Esophagus (tissue), 2 donors: ENCODE measurements around the gene MAOA. TPM values are rescaled to one million over a fixed set of nuclear protein-coding genes. Genes with fewer than 3 reads are reported as not detected.
A peak's percentile ranks its signal among the peaks of the same experiment; 100 is the strongest.

ENCODE experiments used
- H3K27ac ChIP-seq, 2 donors: one replicate each; pipeline ENCODE4 v1.5.1; 2013; ENCODE audit warnings: low read depth in 2 of 2, mild to moderate bottlenecking in 2 of 2, inconsistent platforms in 1 of 2, low read length in 1 of 2, moderate library complexity in 1 of 2
- H3K27me3 ChIP-seq, 2 donors: one replicate each; pipeline ENCODE4 v1.6.1; 2013; ENCODE audit warnings: low read length in 2 of 2, control low read depth in 1 of 2, mild to moderate bottlenecking in 1 of 2; ENCODE audit not compliant: insufficient read depth in 2 of 2, control insufficient read depth in 1 of 2
- H3K36me3 ChIP-seq, 2 donors: one replicate each; pipeline ENCODE4 v1.6.1; 2013; ENCODE audit warnings: low read length in 1 of 2; ENCODE audit not compliant: control insufficient read depth in 2 of 2, insufficient read depth in 2 of 2
- H3K4me1 ChIP-seq, 2 donors: one replicate each; pipeline ENCODE4 v1.6.1; 2013; ENCODE audit warnings: low read length in 1 of 2; ENCODE audit not compliant: control insufficient read depth in 2 of 2, insufficient read depth in 2 of 2
- H3K4me3 ChIP-seq, 2 donors: one replicate each; pipeline ENCODE4 v1.5.1; 2013; ENCODE audit warnings: low read length in 2 of 2, mild to moderate bottlenecking in 2 of 2, low read depth in 1 of 2, moderate library complexity in 1 of 2
- H3K9me3 ChIP-seq, 2 donors: one replicate each; pipeline ENCODE4 v1.6.1; 2013; ENCODE audit warnings: mild to moderate bottlenecking in 2 of 2, low read depth in 1 of 2, low read length in 1 of 2, moderate library complexity in 1 of 2; ENCODE audit not compliant: control insufficient read depth in 2 of 2, insufficient read depth in 1 of 2
- WGBS, 2 donors: extraction: QIAGEN DNeasy Blood & Tissue Kit; methylation state at CpG; one replicate each; pipeline ENCODE4 v1.1.7; 2013; 5-methylcytosine and 5-hydroxymethylcytosine counted together
- polyA plus RNA-seq, 2 donors: library from polyadenylated mRNA; stranded (reverse); fragments of 200-250 nt; gene quantifications; one replicate each; pipeline ENCODE4 v1.2.3, GENCODE V29; 2013
- donor health status: healthy with polysubstance abuse.
- donor health status: Bipolar disorder and iron deficiency.

MAOA gene
- polyA plus RNA-seq, 2 donors, result 22.9 to 43.9 TPM

DNA sequence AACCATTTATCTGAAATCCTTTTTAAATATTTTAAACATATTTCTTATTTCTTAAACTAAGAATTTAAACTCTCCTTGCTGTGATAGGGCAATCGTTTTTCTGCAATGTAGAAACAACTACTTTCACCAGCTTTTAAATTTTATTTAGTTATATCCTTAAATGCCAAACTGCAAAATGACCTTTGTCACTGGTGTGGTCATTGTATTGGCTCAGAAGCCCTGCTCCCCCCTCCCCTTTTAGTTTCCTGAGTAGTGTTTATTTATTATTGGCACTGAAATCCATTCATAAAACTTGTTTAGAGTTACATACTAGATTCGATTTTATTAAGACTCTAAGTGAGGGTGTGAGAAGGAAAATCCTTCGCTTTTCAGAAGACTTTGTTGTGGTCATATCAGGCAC is 23.0 kb downstream of the MAOA start:
- H3K9me3 ChIP-seq, result no peaks in the 10 kb centered on the region
- no peaks in the 10 kb centered on the region for H3K27me3 ChIP-seq
- H3K4me1 ChIP-seq, result no peaks in the 10 kb centered on the region
- WGBS, 2 donors, result 40 to 46% methylated on average over 3 of the region's 3 CpGs
- no peak overlapping the region for H3K27ac ChIP-seq
- H3K36me3 ChIP-seq, result no peaks in the 10 kb centered on the region
- no peak overlapping the region for H3K4me3 ChIP-seq

DNA sequence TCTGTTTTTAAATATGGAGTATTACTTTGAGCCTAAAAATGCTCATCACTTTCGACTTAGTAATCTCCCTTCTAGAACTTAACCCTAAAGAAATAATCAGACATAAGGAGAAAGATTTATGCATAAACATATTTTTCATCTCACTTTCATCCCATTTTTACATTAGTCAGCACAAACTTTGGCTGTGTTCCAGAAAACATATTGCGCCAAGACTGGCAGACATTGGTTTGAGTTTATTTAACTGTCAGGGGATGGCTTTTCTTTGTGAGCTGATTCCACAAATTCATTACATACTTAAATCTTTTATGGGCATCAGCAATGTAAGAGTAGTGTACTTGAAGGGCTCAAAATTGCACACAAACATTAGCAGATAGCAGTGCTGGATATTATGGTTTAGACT is 23.7 kb downstream of the MAOA start:
- Histone ChIP-seq H3K9me3 (no peaks in the 10 kb centered on the region), H3K4me1 (no peaks in the 10 kb centered on the region), H3K27ac (no peak overlapping the region), H3K4me3 (no peak overlapping the region), H3K36me3 (no peaks in the 10 kb centered on the region), H3K27me3 (no peaks in the 10 kb centered on the region)
- 23 to 42% methylated on average over 2 of the region's 2 CpGs for WGBS, 2 donors

DNA sequence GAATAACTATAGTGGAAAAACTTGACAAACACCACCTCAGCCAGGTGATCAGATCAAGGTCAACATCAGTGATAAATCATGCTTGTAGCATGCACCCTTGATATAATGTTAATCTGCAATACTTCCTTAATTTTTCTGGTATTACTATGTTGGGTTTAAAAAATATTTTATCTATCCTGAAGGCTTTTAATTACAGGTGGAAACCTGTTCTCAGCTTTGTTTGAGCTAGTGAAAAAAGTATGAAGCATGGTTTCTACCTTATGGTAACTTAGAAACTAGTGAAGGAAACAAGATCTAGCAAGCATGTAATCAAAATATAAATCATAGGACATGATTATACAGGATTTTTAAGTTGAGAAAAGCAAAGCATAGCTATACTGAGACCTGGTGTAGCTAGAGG is 26.6 kb downstream of the MAOA start:
- Histone ChIP-seq H3K4me3 (no peak overlapping the region), H3K27ac (no peak overlapping the region), H3K4me1 (no peaks in the 10 kb centered on the region), H3K9me3 (no peaks in the 10 kb centered on the region), H3K36me3 (no peaks in the 10 kb centered on the region), H3K27me3 (peaks cover 0 to 5% of the 10 kb centered on the region in 2 donors)

DNA sequence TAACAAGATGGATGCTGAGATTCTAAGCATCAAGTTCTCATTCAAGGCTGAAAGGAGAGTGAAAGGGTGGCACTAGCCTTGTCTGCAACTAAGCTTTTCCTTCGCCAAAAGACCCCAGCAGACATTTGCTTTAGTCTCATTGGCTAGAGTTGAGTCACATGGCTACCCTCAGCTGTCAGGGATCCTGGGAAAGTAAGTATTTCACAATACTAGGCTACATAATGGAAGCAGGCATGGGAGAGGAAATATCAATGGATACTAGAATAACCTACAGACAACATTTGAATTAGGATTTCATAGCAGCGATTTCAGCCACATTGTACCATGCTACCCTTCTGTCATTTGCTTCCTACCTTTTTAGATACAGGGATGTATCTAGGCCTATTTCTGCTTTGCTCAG is 29.1 kb downstream of the MAOA start:
- Histone ChIP-seq H3K27me3 (peaks cover 0 to 5% of the 10 kb centered on the region in 2 donors), H3K27ac (no peak overlapping the region), H3K4me3 (no peak overlapping the region), H3K4me1 (no peaks in the 10 kb centered on the region), H3K36me3 (no peaks in the 10 kb centered on the region), H3K9me3 (no peaks in the 10 kb centered on the region)
- WGBS, 2 donors, result 94% methylated on average over 2 of the region's 2 CpGs

DNA sequence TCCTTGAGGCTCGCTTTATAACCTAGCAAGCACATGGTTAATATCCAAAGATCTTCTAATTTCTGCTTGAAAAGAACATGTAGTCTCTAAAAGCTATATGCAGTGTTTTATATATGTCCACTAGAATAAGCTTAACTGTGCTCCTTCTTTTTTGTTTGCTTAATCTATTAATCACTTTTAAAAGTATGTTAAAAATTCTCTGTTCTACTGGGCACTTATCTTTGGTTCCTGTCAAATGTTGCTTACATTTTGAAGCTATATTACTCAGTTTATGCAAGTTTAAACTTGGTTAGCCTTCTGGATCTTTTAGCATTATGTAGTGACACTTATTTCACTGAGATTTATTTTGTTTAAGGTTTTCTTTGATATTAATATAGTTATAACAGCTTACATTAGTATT is 32.5 kb downstream of the MAOA start:
- peaks cover 0 to 1% of the 10 kb centered on the region in 2 donors for H3K4me1 ChIP-seq
- no peaks in the 10 kb centered on the region for H3K9me3 ChIP-seq
- H3K27me3 ChIP-seq, result peaks cover 0 to 5% of the 10 kb centered on the region in 2 donors
- H3K27ac ChIP-seq, result no peak overlapping the region
- H3K36me3 ChIP-seq, result no peaks in the 10 kb centered on the region
- 68 to 93% methylated on average over 1 of the region's 1 CpG for WGBS, 2 donors
- no peak overlapping the region for H3K4me3 ChIP-seq

DNA sequence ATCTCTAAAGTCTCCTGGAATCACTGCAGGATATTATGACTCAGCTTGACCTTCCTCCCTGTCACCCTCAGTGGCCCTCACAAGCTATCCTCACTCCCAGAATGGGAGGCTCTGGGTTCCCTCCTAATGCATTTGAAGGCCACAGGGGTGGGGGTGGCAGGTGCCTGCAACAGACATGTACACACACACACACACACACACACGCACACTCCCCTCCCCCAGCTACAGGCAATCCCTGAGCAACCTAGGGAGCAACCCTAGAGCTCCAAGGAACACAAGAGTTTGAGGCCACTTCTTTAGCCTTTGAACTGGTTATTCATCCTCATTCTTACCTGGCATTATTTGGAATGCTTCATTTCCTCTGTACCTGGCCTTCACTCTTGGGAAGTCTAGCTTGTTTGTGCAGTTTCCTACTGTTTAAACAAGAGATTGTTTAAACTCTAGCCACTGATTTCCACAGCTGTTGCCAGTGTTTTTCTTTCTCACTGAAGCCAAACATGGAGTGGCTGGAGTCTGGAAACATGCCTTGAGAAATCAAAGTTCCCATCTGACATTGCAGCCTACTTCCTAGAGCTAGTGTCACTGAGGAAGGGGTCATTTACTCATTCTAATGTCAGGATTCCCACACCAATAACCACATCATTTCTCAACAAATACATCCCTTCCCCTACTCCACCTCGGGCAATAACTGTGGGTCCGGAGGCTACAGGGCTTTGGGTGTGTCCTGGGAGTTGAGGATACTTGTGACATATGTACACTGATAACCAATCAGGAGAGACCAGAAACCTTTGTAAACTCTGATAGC is 37.7 kb downstream of the MAOA start:
- Histone ChIP-seq H3K4me3 (no peak overlapping the region), H3K36me3 (no peaks in the 10 kb centered on the region), H3K27ac (peak overlapping the region in 1 of 2 donors; percentile 8), H3K9me3 (no peaks in the 10 kb centered on the region), H3K4me1 (peaks cover 0 to 2% of the 10 kb centered on the region in 2 donors), H3K27me3 (no peaks in the 10 kb centered on the region)
- 33 to 51% methylated on average over 3 of the region's 3 CpGs for WGBS, 2 donors

DNA sequence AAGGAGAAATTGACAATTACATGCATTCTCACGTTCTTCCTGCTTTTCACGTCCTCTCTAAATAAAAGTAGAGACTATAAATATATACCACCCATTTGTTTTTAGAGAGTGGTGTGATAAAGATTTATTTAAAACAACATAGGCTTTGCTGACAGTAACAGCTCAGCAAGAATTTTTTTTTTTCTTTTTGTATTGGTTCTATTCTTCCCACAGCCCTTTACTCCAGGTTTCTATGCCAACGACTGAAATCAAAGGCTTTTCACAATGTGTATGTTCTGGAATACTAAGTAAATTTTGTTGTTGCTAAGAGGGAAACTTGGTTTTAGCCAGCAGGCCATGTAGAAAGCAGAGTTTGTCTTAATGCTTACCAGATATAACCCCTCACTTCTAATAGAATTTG is 43.4 kb downstream of the MAOA start:
- no peak overlapping the region for H3K4me3 ChIP-seq
- peaks cover 0 to 7% of the 10 kb centered on the region in 2 donors for H3K27me3 ChIP-seq
- no peaks in the 10 kb centered on the region for H3K36me3 ChIP-seq
- H3K27ac ChIP-seq, result no peak overlapping the region
- H3K4me1 ChIP-seq, result peaks cover 0 to 2% of the 10 kb centered on the region in 2 donors
- H3K9me3 ChIP-seq, result no peaks in the 10 kb centered on the region
- 49 to 68% methylated on average over 3 of the region's 3 CpGs for WGBS, 2 donors

DNA sequence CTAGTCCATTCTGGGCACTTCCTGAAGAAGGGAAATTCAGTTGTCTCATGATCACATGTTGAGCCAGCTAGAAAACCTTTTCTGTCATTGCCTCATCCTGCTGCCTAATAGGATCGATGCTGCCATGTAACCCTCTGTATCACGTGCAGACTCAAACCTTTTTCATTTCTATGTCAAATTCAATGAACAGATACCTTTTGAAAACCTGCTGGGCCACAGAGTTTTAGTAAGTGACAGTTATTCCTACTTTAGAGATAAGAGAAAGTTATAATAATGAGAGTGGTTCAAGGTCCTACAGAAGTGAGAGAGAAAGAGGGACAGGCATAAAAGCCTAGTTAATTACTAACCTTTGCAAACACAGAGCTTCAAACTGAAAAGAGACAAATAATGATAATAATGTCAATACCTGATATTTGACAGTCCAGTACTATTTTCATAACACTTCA is 46.0 kb downstream of the MAOA start:
- WGBS, 2 donors, result 46 to 67% methylated on average over 2 of the region's 2 CpGs
- no peak overlapping the region for H3K4me3 ChIP-seq
- H3K27ac ChIP-seq, result no peak overlapping the region
- H3K36me3 ChIP-seq, result no peaks in the 10 kb centered on the region
- peaks cover 0 to 2% of the 10 kb centered on the region in 2 donors for H3K4me1 ChIP-seq
- H3K27me3 ChIP-seq, result peaks cover 0 to 7% of the 10 kb centered on the region in 2 donors
- no peaks in the 10 kb centered on the region for H3K9me3 ChIP-seq

DNA sequence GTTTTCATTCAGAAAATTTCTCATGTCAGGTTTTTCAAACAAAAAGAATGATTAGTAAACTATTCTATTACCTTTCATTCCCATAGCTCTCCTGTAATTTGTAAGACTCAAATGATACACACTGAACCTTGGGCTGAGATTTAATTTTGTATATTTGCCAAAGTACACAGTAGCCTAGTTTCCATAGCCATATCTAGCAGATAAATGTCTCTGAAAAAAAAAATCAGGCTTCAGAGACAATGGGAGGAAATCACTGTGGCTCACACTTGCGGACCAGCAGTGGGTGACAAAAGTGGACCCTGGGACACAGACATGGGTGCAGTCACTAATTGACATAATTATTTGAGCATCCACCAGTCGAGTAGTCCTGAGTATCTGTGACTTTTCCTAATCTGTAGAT is 46.6 kb downstream of the MAOA start:
- H3K27me3 ChIP-seq, result peaks cover 0 to 7% of the 10 kb centered on the region in 2 donors
- WGBS, 2 donors, result 33 to 38% methylated on average over 2 of the region's 2 CpGs
- H3K36me3 ChIP-seq, result no peaks in the 10 kb centered on the region
- peaks cover 0 to 2% of the 10 kb centered on the region in 2 donors for H3K4me1 ChIP-seq
- H3K27ac ChIP-seq, result peak overlapping the region in 1 of 2 donors; percentile 58
- H3K4me3 ChIP-seq, result no peak overlapping the region
- no peaks in the 10 kb centered on the region for H3K9me3 ChIP-seq

DNA sequence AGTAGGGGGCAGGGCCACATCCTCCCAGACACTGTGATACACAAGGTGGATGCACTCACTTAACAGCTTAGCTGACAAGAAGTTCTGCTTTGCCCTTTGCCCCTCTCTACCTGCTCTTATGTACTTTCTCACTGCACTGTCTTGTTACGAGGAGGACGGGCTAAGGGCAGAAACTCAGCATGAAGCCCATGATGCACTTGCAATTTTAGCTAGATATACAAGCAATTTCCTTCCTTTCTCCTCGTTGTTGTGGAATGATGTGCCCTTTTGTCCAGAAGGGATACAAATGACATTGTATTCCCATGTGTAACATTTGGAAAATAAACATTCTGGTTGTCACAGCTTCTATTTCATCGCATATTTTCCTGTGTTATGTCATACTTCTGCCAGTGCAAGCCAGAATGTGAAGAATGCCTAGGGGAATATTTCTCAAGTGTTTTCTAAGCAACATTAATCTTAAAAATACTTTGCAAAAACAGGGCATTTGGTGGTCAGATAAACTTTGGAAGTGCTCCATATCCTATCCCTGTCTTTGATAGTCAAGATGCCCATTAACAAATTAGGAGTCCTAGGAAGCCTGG is 47.2 kb downstream of the MAOA start:
- H3K27me3 ChIP-seq, result peaks cover 0 to 7% of the 10 kb centered on the region in 2 donors

More for the DNA sequence above, 47.2 kb downstream of the MAOA start:
- WGBS, 2 donors, result 23 to 41% methylated on average over 4 of the region's 4 CpGs
- no peaks in the 10 kb centered on the region for H3K36me3 ChIP-seq
- H3K4me1 ChIP-seq, result peaks cover 0 to 2% of the 10 kb centered on the region in 2 donors
- H3K4me3 ChIP-seq, result no peak overlapping the region
- H3K27ac ChIP-seq, result peak overlapping the region; percentile 58 to 68
- H3K9me3 ChIP-seq, result no peaks in the 10 kb centered on the region
